H4 (cell line): ENCODE measurements around the gene ITGAX. TPM values are rescaled to one million over a fixed set of nuclear protein-coding genes. Genes with fewer than 3 reads are reported as not detected.
"Not testable (repeated sequence)": the region's sequence is repeated elsewhere in the genome, so short reads cannot be mapped to it uniquely, and the experiment has no call there.

Experiments used
- DNase-seq: peaks from one replicate; pipeline ENCODE4 v3.0.0-alpha.2; 2015; ENCODE audit warnings: low spot score
- total RNA-seq: library from RNA; depleted of rRNA; stranded (reverse); fragments of >200 nt; shearing (Covaris generic); gene quantifications from 2 replicates; pipeline ENCODE4 v1.2.3, GENCODE V29; 2014

ITGAX gene
- total RNA-seq, 1 experiment from 2014 or later: 1.8 TPM

- peak; percentile 90 for DNase-seq
Observed at GRCh38 chr16:31409433-31409832, 54.5 kb downstream of the ITGAX start.

DNA sequence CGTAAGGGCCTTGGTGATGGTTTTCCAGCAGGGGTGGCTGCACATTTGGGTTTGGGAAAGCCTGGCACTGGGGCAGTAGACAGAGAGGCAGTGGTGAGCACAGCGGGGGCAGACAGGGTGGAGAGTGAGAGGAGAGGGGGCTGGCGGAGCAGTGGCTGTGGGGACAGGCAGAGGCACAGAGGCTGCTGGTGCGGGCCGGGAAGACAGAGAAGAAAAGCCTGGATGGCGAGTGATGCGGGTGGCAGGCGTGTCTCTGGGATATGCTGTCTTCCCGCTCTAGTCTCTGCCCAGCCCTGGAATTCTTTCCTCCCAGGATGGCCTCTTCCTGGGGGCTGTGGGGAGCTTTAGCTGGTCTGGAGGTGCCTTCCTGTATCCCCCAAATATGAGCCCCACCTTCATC lies 55.1 kb downstream of the ITGAX start:
- no peak for DNase-seq

DNA sequence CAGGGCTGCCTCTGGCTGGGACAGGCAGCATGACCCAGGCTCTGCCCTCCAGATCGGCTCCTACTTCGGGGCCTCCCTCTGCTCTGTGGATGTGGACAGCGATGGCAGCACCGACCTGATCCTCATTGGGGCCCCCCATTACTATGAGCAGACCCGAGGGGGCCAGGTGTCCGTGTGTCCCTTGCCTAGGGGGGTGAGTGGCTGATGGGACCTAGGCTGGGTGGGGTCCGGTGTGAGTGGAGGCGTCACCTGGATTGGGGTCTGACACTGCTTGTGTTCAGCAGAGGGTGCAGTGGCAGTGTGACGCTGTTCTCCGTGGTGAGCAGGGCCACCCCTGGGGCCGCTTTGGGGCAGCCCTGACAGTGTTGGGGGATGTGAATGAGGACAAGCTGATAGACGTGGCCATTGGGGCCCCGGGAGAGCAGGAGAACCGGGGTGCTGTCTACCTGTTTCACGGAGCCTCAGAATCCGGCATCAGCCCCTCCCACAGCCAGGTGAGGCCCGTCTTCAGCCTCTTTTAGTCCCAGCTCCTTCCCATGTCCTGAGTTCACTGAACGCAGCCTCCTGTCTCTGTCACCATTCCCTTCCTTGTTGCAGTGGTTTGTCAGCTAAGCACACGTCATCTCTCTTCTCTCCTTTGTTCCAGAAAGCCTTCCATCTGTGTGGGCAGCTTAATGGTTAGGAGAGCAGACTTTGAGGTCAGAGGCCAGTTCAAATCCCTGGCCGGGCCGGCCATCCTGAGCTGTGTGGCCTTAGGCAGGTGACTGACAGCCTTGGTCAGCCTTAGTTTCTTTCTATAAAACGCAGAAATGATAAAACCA lies 56.3 kb downstream of the ITGAX start:
- DNase-seq: no peak

DNA sequence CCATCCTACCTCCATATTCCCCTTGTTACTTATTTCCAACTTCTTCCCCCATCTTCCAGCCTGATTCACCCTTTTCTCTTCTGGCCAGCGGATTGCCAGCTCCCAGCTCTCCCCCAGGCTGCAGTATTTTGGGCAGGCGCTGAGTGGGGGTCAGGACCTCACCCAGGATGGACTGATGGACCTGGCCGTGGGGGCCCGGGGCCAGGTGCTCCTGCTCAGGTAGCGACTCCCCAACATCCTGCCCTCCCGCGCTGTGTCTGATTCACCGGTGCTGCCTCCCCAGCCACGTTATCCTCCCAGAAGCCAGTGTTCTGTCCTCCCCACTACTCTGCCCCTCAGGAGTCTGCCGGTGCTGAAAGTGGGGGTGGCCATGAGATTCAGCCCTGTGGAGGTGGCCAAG lies 57.8 kb downstream of the ITGAX start:
- DNase-seq: no peak

DNA sequence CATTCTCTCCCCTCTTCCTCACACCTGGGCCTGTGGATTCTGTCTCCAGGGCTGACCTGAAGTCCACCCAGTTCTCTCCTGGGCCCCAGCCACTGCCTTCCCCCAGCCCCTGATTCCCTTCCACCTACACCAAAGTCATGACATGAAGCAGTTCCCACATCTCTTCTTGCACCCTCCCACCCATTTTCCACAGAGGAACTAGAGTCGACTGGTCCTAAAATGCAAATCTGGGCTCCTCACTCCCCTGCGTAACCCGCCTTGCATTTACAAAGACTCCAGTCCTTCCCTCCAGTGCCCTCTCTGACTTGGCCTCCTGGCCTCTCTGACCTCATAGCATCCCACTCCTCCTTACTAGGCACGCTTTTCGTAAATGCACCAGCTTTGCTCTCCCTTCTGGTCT lies 58.4 kb downstream of the ITGAX start:
- no peak for DNase-seq

GRCh38 chr16:31413943-31414342 lies 59.0 kb downstream of the ITGAX start:
- no peak for DNase-seq

GRCh38 chr16:31414706-31415105 lies 59.7 kb downstream of the ITGAX start:
- no peak for DNase-seq

GRCh38 chr16:31416371-31416770 lies 61.4 kb downstream of the ITGAX start:
- no peak for DNase-seq

DNA sequence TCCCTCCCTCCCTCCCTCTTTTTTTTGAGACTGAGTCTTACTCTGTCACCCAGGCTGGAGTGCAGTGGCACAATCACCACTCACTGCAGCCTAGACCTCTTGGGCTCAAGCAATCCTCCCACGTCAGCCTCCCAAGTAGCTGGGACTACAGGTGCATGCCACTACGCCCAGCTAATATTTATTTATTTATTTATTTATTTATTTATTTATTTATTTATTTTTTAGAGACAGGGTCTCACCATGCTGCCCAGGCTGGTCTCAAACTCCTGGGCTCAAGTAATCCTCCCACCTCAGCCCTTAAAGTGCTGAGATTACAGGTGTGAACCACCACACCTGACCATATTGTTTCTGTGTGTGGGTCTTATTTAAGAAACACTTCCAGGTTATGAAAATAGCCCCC lies 62.1 kb downstream of the ITGAX start:
- DNase-seq: not testable (repeated sequence)

GRCh38 chr16:31417916-31418315 lies 62.9 kb downstream of the ITGAX start:
- no peak for DNase-seq

GRCh38 chr16:31420037-31420436 lies 65.1 kb downstream of the ITGAX start:
- no peak for DNase-seq

DNA sequence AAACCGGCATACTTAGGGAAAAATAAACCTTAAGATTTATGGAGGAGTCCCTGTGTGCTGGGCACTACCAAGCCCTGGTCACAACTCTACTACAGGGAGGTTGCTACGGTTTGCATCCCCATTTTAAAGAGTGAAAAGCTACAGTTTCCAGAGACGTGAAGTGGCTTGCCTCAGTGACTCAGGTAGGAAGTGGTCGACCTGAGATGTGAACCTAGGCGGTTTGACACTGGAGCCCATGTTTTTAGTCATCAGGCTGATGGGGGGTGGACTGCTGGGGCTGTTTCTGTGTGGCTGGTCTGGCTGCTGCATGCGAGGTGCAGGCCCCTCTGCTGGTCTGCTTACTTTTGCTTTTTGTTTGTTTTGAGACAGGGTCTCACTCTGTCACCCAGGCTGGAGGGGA lies 66.6 kb downstream of the ITGAX start:
- DNase-seq: no peak

DNA sequence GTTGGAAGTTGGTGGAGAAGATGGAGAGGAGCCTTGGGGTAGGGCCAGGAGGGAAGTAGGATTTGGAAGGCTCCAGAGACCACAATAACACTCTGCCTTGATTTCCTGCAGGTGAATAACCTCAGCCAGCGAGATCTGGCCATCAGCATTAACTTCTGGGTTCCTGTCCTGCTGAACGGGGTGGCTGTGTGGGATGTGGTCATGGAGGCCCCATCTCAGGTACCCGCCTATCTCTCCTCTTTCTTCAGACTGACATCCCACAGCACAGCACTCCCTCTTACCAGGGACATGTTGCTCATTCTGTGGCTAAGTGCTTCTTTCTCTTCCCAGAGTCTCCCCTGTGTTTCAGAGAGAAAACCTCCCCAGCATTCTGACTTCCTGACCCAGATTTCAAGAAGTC lies 68.3 kb downstream of the ITGAX start:
- no peak for DNase-seq

DNA sequence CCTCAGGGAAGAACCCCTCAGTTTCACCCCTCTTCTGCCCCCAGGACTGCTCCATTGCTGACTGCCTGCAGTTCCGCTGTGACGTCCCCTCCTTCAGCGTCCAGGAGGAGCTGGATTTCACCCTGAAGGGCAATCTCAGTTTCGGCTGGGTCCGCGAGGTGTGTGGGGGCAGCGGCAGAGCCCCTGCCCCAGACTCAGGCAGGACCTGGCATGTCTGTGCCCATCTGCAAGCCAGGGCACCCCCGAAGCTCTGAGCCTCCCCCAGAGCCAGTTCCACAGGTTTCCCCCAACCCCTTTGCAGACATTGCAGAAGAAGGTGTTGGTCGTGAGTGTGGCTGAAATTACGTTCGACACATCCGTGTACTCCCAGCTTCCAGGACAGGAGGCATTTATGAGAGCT lies 68.8 kb downstream of the ITGAX start:
- DNase-seq: no peak

DNA sequence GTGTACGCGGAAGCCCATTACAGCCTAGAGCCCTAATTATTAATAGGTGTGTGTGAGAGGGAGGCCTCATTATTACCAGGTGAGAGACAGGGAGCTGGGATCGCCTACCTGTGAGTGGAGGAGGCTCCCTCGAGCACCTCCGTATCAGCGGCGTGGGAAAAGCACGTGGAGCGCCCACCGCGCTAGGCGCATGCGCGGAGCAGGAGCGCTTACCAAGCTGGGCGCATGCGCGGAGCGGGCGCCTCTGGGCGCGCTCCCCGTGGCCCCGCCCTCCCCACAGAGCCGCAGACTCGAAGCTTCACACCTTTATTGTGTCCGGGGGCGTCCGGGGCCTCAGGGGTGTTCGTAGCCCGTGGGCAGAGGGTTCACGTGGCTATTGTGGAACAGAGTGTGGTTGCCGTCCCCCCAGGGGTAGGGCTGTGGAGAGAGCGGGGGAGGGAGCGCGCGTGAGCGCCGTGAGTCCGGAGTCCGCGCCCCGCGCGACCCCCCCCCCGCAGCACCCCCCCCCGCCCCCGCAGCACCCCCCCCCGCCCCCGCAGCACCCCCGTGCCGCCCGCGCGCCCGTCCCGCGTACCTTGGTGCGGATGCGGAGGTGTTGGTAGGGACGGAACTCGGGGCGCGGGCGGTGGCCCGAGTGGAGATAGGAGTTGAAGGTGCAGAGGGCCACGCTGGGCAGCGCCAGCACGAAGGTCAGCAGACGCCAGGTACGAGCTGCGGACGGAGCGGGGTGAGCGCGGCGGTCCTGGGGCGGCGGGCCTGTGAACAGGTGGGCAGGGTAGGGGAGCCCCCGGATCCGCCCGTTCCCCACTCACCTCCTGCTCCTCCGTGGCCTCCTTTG lies 72.7 kb downstream of the ITGAX start:
- no peak for DNase-seq

GRCh38 chr16:31428279-31428597 lies 73.3 kb downstream of the ITGAX start, which contains the start of gene COX6A2:
Gene COX6A2 (minus strand): TSS chr16:31428360. CDS start chr16:31428325, 35 bp downstream.
- DNase-seq: no peak

DNA sequence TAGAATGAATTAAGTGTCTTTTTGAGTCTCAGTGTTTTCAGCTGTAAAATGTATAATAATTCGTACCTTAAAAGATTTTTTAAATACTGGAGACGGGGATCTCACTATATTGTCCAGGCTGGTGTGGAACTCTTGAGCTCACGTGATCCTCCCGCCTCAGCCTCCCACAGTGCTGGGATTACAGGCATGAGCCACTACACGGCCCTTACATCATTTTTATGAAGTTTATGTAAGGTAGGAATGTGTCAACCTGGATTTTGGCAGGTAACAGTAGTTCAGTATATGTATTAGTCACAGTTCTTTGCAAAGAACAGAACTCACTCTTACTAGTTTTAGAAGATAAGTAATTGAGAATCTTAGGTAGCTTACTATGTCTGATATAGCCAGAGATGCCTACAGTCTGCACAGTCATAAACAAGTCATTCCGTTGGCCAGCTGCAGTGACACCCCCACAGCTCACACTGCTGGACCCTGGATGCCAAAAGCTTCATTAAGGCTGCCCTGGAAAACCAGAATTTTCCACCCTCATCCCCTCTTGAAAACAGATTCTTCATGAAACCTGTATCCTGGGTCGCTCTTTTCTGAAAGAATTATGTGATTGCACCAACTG lies 73.8 kb downstream of the ITGAX start:
- DNase-seq: no peak

GRCh38 chr16:31429314-31429713 lies 74.3 kb downstream of the ITGAX start:
- DNase-seq: no peak

GRCh38 chr16:31429796-31430195 lies 74.8 kb downstream of the ITGAX start:
- DNase-seq: no peak

GRCh38 chr16:31430380-31431052 lies 75.5 kb downstream of the ITGAX start:
- DNase-seq: no peak
